Measurements from ENCODE around the gene TUSC2.

Gene TUSC2

GRCh38 chr3:50325497-50326181, 2.4 kb downstream of the TUSC2 start:
- peak overlapping the region in 1 of 2 donors; percentile 3 for H3K27ac ChIP-seq
- DNase-seq (ENCODE audit: low spot score), result no peak
- H3K4me3 ChIP-seq, result no peak overlapping the region
- no peak for TF ChIP-seq CTCF (IDR thresholded peaks at IDR 0.05)

- DNase-seq (ENCODE audit: low spot score), result no peak
- TF ChIP-seq CTCF (IDR thresholded peaks at IDR 0.05), result no peak
- Histone ChIP-seq H3K27ac (peak overlapping the region in 1 of 2 donors; percentile 3), H3K4me3 (no peak overlapping the region)
These were observed 2.9 kb downstream of the TUSC2 start for GRCh38 chr3:50325113-50325480.

- Histone ChIP-seq H3K27ac (peak overlapping the region in 1 of 2 donors; percentile 91), H3K4me3 (no peak overlapping the region)
- peak; percentile 68 for TF ChIP-seq CTCF (IDR thresholded peaks at IDR 0.05)
- no peak for DNase-seq (ENCODE audit: low spot score)
These were observed 3.5 kb downstream of the TUSC2 start for GRCh38 chr3:50324351-50325112.

GRCh38 chr3:50323614-50324199, 4.3 kb downstream of the TUSC2 start:
- no peak for TF ChIP-seq CTCF (IDR thresholded peaks at IDR 0.05)
- no peak overlapping the region for H3K4me3 ChIP-seq
- H3K27ac ChIP-seq, result peak overlapping the region; percentile 52 to 91
- DNase-seq (ENCODE audit: low spot score), result no peak

- Histone ChIP-seq H3K4me3 (peak overlapping the region; percentile 85), H3K27ac (peak overlapping the region; percentile 52 to 91)
- no peak for TF ChIP-seq CTCF (IDR thresholded peaks at IDR 0.05)
- DNase-seq (ENCODE audit: low spot score), result no peak
These were observed 4.9 kb downstream of the TUSC2 start for GRCh38 chr3:50323092-50323600.

- H3K4me3 ChIP-seq, result peak within 1 kb of the TSS; percentile 85
- no peak for TF ChIP-seq CTCF (IDR thresholded peaks at IDR 0.05)
- no peak for DNase-seq (ENCODE audit: low spot score)
- peak within 1 kb of the TSS; percentile 69 to 91 for H3K27ac ChIP-seq
These were observed 5.5 kb downstream of the TUSC2 start, which contains the start of gene HYAL2 for GRCh38 chr3:50322386-50323091. Gene HYAL2 (minus strand): TSS chr3:50322745. CDS start chr3:50320489, 2,256 bp downstream.

All from coronary artery (tissue), 2 donors.